HG02623 (cell line): ENCODE results near the gene CNTNAP5.
"Not testable (repeated sequence)": the region's sequence is repeated elsewhere in the genome, so short reads cannot be mapped to it uniquely, and the experiment has no call there.

ENCODE experiments used
- ATAC-seq: cut with Tn5 transposase; IDR thresholded peaks from one replicate; pipeline ENCODE4 v1.9.1; 2021; ENCODE audit warnings: moderate library complexity; ENCODE audit not compliant: unreplicated experiment

The CNTNAP5 gene

DNA sequence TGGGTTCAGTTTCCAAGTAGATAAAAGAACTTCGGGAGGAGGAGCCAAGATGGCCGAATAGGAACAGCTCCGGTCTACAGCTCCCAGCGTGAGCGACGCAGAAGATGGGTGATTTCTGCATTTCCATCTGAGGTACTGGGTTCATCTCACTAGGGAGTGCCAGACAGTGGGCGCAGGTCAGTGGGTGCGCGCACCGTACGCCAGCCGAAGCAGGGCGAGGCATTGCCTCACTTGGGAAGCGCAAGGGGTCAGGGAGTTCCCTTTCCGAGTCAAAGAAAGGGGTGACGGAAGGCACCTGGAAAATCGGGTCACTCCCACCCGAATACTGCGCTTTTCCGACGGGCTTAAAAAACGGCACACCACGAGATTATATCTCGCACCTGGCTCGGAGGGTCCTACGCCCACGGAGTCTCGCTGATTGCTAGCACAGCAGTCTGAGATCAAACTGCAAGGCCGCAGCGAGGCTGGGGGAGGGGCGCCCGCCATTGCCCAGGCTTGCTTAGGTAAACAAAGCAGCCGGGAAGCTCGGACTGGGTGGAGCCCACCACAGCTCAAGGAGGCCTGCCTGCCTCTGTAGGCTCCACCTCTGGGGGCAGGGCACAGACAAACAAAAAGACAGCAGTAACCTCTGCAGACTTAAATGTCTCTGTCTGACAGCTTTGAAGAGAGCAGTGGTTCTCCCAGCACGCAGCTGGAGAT is 382.9 kb downstream of the CNTNAP5 start:
- ATAC-seq, result not testable (repeated sequence)

DNA sequence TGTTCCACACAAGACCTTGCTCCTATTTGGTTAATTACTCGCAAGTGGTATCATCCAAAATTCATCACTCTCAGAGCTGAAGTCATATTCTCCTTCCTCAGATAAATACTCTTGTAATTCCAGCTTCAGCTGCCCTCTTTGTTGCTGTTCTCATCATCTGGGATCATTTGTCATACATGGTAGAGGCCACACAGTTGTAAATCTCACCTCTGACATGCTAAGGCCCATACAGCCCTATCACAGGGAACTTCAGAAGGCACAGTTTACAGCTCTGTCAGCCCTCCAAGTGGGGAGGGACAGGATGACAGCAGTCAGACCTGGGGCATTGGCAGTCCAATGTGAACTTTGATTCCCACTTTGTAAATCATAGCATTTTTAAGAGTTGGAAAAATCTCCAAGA is 399.0 kb downstream of the CNTNAP5 start:
- ATAC-seq, result no peak

DNA sequence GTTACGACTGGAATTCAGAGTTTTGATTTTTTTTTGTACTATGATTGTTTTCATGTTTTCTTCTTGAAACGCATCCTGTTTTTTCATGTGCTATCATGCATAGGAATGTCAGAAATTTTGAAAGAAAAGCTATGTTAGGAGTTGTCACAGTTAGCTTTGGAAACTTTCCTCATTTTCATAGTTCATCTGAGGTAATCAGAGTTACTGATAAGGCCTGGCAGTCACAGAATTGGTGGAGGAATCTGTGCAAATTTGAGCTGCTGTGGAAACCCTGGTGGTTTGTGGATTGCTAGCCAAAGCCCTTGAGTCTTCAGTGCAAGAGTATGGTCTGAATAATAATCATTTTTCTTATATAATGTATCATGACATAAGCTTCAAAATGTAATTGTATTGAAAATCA is 401.0 kb downstream of the CNTNAP5 start:
- ATAC-seq, result no peak

DNA sequence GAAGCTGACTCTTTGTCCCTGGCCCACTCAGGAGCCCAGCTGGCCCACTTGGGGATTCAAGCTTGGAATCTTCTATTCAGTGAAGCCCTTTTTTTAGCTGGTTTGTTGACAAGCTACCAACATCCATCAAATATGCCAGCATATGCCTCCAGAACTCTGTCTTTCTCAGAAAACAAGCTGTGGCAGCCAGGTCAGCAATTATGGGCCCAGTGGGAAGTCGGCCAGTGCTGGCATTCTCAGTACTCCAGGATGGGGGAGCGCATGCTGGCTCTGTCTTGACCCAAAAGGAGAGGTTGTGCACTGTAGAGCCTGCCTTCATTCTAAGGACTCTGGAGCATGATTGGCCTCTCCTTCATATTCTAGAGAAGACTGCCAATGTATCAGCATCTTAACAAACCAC is 401.5 kb downstream of the CNTNAP5 start:
- ATAC-seq, result no peak

DNA sequence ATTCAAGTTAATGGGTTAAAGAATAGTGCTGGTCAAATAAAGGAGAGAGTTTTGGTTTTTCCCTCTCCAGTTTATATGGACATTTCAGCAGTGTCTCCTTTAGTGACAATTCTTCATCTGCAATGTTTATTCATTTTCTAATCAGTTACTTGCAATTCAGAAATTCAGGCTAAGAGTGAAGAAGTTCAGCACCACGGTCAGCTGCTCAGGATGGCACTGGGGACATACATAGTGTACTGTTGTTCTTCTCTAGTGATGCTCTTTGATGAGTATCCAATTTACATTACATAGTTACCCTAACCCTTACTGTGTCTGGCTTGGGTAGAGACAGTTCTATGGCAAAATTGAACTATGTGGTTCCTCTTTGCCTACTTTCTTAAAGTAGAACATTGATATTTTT is 412.7 kb downstream of the CNTNAP5 start:
- ATAC-seq, result no peak

DNA sequence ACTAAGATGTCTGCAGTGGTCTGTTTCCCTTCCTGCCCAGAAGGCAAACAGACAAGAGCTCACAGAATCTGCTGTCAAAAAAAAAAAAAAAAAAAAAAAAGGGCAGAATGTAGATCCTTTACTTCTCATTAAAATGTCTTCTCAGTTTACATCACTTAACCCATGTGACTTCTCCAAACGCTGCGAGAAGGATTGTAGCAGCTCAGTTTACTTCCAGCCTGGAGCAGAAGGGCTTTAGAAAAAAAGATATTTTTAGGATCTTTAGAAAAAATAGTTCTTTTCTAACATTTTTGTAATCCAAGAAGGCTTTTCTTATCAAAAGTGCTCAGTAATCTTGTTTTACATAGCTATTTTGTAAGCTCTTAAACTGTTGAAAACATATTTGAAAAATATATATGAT is 425.4 kb downstream of the CNTNAP5 start:
- ATAC-seq, result no peak

DNA sequence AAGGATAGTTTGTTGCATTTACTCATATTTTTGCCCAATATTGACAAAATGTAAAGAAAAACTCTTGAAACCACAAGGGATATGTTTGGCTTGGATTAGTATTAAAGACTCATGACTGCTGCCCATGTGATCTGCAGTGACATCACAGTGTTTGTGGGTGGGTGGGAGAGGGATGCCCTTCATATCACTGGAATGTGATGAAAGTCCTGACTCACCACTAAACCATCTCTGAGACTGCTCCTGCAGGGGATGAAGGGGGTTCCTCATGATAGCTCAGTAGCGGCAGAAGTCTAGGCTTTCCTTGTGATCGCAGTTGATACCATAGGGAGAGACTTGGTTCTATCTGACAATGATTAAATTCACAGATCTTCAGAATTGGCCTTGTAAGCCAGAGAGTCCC is 451.2 kb downstream of the CNTNAP5 start:
- ATAC-seq, result no peak

DNA sequence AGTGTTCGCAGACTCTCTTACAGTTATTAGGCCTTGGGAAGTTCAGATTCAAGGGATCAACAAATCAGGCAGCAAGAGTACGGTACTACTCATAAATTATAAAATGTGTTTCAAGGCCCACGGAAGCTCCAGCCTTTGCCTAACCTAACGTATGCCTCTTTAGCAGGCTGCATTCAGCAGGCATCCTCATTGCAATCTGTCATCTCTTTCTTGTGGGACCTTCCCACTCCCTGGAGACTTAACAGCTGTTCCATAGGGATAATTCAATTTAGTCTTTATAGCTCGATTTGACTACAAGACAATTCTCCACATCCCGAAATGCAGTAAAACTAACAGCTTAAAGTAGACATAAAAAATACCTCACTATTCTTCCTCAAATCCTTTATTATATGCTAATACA is 453.7 kb downstream of the CNTNAP5 start:
- no peak for ATAC-seq

DNA sequence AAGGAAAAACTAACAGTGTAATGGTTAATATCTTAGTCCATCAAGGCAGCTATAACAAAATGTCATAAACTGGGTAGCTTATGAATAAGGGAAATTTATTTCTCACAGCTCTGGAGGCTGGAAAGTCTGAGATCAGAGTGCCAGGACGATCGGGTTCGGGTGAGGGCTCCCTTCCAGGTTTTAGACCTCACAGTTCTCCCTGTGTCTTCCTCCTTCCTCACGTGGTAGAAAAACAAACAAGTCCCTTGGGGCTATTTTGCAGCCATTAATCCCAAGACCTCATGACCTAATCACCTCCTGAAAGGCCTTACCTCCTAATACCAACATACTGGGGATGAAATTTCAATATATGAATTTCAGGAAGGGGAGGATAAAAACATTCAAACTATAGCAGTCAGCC is 455.9 kb downstream of the CNTNAP5 start:
- no peak for ATAC-seq

DNA sequence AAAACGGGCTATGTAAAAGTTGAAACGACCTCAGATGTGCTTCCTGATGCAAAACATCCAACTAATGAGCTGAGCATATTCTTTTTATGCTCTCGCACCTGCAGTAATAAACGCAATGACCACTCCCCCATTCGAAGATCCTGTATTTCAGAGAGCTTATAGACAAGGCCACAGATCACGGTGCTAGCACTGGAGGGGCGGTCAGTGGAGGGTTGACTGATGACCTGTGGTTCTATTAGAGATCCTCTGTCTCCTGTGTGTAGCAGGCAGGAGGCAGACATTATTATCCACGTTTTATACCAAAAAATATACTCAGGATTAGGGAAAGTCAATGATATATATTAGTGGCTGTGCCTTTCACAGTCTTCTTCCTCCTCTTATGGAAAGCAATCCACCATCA is 457.0 kb downstream of the CNTNAP5 start:
- ATAC-seq, result no peak

DNA sequence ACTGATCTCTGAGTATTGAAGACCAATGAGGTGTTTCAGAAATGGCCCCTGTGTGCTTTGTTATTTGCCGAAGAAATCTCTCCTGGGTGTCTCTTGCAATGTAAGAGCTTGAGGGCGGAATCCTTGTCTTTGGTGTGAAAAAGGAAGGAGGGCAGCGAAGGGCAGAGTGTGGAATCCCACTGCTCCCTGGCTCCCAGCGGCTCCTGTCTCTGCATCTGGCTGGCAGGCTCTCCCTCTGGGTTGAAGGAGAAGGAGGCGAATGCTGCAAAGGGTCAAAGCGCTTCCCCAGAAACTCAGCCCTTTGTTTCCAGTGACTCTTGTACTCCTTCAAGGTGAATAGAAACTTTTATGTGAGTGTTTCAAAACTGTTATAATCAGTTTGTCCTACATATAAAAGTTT is 457.5 kb downstream of the CNTNAP5 start:
- ATAC-seq, result no peak

DNA sequence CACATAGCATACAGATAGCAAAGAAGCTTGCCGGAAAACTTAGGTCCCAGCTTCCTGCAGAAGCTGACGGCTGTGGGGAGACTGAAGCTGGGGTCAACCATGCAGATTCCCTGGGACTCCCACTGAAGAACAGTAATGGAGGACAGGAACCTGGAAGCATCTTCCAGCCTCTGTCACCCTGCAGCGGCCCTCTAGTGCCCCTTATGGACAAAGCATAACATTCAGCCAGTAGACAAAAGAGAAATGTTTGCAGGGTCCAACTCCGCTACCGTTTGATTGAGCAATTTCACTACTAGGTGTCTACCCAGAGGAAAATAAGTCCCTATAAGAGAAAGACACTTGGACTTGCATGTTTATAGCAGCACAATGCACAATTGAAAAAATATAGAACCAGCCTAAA is 460.6 kb downstream of the CNTNAP5 start:
- no peak for ATAC-seq

DNA sequence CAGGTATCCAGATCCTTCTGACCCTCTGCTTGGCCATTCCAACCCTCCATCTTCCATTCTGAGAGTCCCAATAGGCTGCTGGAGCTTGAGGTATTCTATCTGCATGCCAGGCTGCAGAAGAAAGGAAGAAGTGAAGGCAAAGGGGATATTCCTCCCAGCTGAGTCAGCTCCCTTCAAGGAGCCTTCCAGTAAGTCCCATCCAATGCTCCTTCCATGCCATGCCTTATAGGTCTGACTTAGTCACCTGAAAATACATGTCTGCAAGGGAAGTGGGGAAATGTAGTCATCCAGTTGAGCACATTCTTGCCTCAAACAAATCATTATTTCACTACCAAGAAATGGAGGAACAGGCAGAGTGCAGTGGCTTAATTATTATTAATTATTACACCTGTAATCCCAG is 464.6 kb downstream of the CNTNAP5 start:
- no peak for ATAC-seq

DNA sequence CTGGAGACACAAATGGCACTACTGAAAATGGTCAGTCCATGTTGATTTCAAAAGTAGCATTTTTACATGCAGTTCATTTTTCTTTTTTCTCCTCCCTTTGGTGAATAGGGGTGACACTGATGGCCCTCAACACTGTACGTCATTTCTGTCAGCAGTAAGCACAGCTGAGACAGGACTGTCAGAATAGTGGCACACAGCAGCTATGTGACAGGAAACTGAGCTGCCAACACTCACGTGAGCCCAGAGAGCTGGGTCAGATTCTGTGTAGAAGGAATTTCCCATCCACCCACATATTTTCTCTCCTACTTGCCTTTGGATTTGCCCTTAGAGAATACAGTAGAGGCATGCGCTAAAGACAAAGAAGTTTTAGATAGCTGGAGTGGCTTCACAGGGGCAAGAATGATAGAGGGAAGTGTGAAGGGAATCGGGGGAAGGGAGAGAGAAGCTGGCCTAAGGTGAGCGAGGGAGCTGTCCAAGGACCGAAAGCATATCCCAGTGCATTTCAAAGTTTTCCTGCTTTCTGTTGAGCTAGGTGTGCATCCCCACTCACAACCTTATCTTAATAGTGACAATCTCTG is 476.6 kb downstream of the CNTNAP5 start:
- no peak for ATAC-seq

DNA sequence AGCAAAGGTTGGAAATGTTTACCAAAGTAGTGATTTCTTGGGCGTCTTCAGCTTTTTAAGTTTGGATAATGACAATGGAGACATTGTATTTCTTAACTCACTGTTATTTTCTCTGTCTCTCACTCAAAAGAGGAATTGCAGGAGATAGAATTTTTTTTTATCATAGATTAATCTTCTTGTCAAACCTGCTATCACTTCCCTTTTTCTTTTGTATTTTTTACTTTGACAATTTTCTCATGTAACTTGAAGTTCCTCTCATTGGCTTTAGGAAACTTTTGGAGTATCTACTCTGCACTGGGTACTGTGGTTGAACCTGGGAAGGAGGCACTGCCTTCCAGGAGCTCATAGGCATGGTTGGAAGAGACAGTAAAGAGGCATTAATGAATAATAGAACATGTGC is 489.1 kb downstream of the CNTNAP5 start:
- ATAC-seq, result no peak

DNA sequence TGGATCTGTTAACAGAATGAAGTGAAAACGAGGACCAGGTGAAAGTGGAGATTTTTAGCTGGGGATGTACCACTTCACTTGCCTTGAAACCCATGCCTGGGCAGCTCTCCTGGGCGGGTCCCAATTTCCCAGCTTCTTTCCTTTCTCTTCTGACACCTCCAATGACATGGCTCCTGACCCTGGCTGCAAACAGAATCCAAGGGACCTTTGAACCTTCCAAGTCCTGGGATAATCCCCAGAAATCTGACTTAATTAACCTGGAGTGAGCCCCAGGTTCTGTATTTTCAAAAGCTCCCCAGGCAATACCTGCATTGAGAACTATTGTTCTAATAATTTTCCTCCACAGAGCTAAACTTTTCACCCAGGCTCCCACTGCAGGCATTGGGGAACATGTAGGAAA is 495.9 kb downstream of the CNTNAP5 start:
- ATAC-seq, result no peak

DNA sequence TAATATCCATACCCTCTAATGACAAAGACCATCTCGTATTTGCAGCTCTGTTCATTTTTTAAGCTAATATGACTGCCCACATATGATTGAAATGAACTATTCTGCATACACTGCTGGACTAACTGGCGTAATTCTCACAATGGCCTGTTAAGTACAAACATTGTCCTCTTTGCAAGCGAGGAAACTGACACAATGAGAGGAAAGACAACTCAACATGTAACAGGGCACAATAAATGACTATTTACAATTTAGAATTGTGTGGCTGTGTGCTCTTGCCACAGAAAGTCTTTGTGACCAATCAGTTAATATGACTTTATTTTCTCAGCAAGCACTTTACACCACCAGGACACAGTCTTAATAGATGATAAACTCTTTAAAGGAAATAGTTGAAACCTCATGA is 498.0 kb downstream of the CNTNAP5 start:
- ATAC-seq, result no peak

DNA sequence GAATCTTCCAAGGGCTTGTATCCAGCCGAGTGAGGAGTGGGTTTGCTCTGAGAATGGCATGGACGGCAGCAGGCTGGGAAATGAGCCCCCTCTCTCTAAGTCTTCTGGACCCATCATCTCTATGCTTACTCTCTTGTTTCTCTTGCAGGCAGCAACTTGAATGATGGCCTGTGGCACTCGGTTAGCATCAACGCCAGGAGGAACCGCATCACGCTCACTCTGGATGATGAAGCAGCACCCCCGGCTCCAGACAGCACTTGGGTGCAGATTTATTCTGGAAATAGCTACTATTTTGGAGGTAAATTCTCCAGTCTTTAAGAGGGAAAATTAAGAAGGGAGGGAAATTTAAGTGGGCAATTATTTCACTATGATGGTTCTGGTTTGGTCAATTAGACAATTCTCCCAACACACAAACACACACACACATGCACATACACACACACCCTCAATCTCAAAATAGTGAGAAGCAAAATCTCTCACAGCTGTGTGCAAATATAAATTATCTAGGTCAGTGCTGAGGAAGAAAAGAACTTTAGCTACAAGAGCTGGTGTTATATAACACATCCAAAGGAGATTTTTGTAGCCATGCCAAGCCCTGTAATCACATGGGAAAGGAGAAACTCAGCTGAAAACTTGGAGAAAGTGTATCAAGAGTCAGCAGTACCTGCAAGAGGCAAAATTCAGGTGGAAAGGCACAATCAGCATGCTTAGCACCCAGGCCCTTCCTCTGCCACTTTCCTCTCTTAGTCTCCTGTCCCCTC is 499.2 kb downstream of the CNTNAP5 start:
- no peak for ATAC-seq

DNA sequence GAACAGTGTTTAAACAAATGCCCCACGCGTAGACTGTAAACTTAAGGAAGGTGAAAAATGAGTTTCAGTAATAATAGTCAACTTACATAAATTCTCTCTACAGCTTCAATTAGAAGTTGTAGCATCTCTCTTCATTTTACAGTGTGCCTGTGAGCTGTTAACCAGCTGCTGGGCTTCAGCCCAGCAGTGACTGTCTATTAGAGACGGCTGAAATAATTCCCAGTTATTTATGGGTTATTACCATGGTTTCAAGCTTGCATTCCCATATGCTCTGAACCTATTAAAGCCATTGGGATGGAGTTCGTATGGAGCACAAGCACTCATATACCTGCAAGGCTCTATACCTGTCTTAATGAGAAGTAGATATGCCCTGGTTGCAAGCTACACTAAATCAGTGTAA is 501.1 kb downstream of the CNTNAP5 start:
- ATAC-seq, result no peak

DNA sequence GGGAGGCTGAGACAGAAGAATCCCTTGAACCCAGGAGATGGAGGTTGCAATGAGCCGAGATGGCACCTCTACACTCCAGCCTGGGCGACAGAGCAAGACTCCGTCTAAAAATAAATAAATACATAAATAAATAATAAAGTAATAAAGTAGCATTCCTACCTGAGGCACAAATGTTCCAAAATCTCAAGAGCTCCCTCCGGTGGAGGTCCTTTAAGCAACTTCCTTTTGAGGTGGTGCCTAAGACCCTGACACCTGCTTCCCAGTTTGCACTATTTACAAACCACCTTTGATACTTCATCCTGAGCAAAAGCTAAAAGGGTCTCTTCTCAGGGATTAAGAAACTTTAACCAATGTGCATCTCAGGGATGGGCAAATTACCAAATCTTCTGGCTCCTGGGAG is 505.1 kb downstream of the CNTNAP5 start:
- ATAC-seq, result no peak

DNA sequence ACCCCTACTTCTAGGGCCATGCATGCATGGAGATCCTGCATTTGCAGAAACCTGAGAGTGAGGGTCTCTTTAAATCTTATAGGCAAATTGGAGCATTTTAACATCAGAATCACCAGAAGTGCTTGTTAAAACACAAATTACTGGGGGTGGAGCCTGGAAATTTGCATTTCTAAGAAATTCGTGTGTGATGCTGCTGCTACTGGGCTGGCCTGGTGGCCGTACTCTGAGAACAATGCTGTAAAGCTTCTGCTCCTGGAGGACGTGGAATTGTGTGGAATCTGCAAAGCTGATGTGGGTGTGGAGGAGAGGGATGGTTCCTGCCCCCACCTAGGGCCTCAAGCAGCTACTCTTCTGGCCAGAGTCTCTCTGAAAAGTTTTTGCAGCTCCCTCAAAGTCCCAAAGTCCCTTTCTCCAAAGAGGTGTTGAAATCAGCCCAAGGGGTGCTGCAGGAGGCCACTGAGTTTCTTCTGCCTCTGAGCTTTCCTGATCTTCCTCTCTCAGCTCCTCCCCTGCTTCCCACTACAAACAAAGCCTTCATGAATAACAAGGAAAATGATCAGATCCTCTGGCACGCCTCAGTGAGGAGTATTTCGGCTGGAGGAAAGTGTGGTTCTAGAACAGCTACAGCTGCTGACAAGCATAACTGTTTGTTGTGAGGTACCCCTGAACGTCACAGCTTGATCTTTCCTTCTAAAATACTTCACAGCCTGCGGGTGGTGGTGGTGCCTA is 508.3 kb downstream of the CNTNAP5 start:
- ATAC-seq, result no peak

DNA sequence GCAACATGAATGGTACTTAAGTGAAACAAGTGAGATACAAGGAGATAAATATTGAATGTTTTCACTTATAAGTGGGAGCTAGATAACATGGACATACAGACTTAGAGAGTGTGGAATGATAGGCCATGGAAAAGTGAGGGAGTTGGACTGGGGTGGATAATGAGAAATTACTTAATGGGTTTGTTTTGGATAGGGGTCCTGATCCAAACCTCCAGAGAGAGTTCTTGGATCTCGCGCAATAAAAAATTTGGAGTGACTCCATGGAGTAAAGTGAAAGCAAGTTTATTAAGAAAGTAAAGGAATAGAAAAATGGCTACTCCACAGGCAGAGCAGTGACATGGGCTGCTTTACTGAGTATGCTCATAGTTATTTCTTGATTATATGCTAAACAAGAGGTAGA is 508.9 kb downstream of the CNTNAP5 start:
- no peak for ATAC-seq
